Skin of body (tissue), 2 donors: Measurements from ENCODE around the gene MADCAM1. TPM values are rescaled to one million over a fixed set of nuclear protein-coding genes. Genes with fewer than 3 reads are reported as not detected.

Source experiments
- DNase-seq: peaks from one replicate; lab custom pipeline; 2025; lab: John Stamatoyannopoulos, UW
- total RNA-seq: library from RNA; depleted of rRNA; stranded (reverse); fragments of >200 nt; gene quantifications from one replicate; pipeline ENCODE4 v1.2.3, GENCODE V29; 2014

The MADCAM1 gene
- total RNA-seq, 1 donor from 2014 or later = 0.99 TPM

DNA sequence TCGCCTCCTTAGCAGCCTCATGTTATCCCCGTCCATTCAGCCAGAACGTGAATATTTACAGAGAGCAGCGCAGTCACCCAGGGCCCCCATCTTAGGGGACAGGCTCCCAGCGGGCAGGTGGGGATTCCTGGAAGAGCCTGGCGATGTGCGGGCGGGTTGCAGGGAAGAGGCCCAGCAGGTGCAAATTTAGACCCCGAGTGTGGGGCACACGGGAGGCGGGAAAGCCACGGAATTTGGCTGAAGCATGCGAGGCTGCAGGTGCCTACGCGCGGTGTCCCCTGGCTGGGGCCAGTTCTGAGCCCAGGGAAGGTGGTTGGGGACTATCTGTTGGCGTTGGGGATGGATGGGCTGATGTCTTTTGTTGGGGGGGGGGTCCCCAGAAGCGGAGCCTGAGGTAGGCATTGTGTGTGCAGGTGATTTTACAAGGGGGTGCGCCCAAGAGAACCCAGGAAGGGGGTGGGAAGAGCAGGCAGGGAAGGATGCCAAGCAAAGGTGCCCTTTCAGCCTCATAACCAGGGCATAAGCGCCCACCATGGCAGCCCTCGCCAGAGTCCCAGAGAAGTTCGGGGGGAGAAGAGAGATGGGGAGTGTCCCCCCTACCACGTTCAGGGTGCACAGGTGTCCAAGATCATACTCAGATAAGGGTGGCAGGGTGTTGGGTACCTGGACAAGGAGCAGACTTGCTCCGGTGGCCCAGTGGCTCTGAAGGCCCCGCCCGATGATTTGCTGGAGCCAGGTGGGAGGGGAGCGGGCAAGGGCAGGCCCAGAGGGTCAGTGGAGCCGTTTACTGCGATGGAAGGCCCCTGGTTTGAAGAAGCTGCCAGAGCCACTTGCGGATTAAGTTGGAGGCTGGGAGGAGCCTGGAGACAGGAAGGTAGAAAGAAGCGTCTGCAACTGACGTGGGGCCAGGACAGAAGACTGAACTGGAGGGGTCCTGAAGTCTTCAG lies 12.2 kb downstream of the MADCAM1 start:
- no peak for DNase-seq

DNA sequence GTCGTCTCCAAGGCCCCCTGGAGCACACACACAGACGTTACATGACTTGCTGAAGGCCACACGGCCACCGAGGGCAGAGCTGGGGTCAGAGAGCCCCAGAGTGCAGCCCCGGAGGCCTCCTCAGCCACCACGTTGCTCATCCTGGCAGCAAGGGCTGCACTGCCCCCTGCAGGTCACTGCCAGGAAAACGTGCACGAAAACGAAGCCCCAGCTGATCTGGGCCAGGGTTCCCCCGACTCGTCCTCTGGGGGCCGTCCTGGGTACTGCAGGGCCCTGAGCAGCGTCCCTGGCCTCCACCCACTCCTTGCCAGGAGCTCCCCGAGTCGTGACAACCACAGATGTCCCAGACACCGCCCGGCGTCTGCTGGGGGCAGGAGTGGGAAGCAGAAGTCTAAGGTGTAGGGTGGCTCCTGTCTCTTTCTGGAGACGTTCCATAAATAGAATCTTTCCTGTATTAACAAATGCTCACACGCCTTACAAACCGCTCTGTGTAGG lies 14.4 kb downstream of the MADCAM1 start:
- peak; percentile 72 for DNase-seq

DNA sequence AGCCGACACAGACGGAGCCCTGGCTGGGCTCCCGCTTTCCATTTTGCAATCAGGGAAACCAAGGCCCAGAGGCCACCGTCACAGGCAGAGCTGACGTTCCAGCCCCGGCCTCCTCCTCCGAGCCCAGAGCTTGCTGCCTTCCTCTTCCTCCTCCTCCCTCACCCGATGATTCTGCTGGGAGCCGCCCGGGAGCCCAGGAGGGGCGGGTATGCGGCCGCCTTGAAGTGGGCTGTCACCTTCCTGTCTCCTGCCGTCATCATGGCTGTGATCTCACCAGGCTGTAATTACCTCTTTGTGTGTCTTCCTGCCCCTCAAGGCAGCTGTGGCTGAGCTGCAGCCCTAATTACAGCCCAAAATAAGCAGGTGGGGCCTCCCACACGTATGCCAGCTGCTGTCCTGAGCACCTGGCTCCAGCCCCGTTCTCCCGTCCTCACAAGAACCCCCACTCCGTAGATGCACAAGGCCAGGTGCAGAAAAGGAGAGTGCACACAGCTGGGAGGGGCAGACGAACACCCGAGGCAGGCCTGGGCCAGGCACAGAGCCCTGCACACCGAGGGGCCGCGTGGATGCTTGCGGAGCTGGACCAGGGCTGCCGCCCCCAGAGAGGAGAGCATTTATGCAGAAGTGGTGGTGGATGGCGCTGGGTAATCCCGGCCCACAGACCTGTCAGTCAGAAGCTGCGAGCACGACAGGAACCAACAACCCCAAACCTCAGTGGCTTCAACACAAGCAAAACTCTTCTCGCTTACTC lies 15.0 kb downstream of the MADCAM1 start:
- DNase-seq = peak; percentile 41

- DNase-seq = no peak
These were observed 16.5 kb downstream of the MADCAM1 start for GRCh38 chr19:512547-513365.

GRCh38 chr19:513368-514165 lies 17.3 kb downstream of the MADCAM1 start:
- no peak for DNase-seq

DNA sequence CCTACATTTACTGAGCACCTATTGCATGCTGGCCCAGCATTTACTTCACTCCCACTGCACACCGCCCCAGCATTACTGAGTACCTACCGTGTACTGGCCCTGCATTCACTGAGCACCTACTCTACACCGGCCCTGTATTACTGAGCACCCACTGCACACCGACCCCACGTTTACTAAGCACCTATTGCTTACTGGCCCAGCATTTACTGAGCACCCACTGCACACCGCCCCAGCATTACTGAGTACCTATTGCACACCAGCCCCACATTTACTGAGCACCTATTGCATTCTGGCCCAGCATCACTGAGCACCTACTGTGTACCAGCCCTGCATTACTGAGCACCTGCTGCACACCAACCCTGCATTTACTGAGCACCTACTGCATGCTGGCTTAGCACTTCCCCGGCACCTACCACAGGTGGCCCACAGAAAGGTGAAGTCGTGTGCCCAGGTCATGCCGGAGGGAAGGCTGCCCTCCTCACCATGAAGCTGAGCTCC lies 17.9 kb downstream of the MADCAM1 start:
- no peak for DNase-seq

DNA sequence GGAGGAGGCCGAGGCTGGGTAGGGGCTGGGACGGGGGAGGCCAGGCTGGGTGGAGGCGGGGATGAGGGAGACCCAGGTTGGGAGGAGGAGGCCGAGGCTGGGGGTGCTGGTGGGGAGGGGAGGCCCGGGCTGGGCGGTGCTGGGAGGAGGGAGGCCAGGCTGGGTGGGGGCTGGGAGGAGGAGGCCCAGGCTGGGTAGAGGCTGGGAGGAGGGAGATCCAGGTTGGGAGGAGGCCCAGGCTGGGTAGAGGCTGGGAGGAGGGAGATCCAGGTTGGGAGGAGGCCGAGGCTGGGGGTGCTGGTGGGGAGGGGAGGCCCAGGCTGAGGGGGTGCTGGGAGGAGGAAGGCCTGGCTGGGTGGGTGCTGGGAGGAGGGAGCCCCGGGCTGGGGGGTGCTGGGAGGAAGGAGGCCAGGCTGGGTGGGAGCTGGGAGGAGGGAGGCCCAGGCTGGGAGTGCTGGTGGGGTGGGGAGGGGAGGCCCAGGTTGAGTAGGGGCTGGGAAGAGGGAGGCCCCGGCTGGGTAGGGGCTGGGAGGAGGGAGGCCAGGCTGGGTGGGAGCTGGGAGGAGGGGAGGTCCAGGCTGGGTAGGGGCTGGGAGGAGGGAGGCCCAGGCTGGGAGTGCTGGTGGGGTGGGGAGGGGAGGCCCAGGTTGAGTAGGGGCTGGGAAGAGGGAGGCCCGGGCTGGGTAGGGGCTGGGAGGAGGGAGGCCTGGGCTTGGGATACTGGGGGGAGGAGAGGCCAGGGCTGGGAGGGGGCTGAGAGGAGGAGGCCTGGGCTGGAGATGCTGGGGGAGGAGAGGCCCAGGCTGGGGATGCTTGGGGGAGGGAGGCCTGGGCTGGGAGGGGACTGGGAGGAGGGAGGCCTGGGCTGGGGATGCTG lies 21.7 kb downstream of the MADCAM1 start:
- DNase-seq = peak; percentile 86

DNA sequence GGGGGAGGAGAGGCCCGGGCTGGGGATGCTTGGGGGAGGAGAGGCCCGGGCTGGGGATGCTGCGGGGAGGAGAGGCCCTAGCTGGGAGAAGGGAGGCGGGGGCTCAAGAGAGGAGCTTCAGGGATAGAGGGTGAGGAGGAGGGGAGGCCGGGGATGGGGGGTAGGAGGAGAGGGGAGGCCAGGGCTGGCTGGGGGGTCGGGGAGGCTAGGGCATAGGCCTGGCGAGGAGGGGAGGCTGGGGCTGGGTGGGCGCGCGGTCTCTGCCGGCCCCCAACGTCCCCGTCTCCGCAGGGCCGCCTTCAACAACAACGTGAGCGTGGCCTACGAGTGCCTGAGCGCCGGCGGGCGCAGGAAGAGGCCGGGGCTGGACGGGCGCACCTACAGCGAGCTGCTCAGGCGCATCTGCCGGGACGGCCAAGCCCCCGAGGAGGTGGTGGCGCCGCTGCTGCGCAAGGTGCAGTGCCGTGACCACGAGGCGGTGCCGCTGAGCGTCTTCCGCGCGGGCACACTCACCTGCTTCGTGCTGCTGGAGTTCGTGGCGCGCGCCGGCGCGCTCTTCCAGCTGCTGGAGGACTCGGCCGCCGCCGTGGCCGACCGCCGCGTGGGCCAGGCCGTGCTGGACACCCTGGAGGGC lies 22.4 kb downstream of the MADCAM1 start:
- DNase-seq = no peak

DNA sequence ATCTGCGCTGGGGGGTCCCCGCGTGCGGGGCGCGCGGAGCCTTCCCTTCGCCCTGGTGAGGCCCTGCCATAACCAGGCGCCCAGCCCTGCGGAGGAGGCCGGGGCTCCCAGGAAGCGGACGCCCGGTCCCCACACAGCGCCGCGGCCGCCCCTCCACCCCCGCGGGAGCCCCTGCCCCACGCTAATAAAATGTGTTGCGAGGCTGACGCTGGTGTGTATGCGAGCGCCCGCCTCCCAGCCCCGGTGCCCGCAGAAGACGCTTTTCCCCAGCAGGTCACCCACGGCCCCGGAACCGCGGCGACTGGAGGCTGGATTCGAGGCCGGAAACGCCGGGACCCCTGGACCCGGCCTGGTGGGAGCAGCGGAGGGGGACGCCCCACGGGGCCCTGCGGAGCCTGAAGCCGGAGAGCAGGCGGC lies 23.2 kb downstream of the MADCAM1 start:
- no peak for DNase-seq

GRCh38 chr19:522726-523125 lies 26.4 kb downstream of the MADCAM1 start:
- no peak for DNase-seq

- DNase-seq = no peak
These were observed 27.9 kb downstream of the MADCAM1 start for GRCh38 chr19:524062-524674.

DNA sequence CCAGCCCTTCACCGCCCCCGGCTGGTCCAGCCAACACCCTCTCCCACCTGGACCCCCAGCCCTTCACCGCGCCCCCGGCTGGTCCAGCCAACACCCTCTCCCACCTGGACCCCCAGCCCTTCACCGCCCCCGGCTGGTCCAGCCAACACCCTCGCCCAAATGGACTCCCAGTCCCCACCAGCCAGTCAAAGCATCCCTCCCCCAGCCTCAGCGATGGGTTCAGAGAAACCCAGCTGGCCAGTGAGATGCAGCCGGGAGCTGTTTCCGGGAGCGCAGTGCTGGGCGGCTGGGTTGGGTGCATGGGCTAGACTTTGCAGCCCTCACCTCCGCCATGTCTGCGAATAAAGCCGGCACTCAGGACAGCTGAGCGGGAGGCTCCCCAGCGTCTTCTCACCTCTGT lies 28.7 kb downstream of the MADCAM1 start:
- no peak for DNase-seq

DNA sequence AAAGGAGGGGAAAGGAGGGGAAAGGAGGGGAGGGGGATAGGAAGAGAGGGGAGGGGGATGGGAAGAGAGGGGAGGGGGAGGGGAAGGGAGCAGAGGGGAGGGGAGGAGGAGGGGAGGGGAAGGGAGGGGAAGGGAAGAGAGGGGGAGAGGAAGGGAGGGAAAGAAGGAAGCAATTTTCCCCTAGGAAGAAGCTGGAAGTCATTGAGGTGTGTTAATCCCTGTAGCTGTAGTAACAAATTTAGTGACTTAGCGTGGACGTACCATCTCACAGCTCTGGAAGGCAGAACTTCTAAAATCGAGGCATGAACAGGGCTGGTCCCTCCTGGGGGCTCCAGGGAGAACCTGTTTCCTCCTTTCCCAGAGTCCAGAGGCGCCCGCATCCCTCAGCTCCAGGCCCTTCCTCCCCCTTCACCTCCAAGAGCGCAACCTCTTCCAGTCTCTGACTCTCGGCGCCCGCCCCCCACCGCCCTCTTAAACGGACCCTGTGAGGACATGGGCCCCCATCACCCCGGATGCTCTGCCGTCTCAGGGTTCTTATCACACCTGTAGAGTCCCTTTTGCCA lies 29.7 kb downstream of the MADCAM1 start:
- DNase-seq = no peak

- DNase-seq = no peak
These were observed 34.1 kb downstream of the MADCAM1 start for GRCh38 chr19:530134-531008.

GRCh38 chr19:531009-531752 lies 34.9 kb downstream of the MADCAM1 start:
- peak; percentile 85 for DNase-seq
